Measurements from ENCODE around the gene TMEM221. TPM values are rescaled to one million over a fixed set of nuclear protein-coding genes. Genes with fewer than 3 reads are reported as not detected.
A peak's percentile ranks its signal among the peaks of the same experiment; 100 is the strongest.

The TMEM221 gene
- total RNA-seq, 1 experiment from 2014 or later, result not detected

- DNase-seq (ENCODE audit: low read depth), result peak; percentile 85
These were observed 42.2 kb downstream of the TMEM221 start for GRCh38 chr19:17406046-17406886.

DNA sequence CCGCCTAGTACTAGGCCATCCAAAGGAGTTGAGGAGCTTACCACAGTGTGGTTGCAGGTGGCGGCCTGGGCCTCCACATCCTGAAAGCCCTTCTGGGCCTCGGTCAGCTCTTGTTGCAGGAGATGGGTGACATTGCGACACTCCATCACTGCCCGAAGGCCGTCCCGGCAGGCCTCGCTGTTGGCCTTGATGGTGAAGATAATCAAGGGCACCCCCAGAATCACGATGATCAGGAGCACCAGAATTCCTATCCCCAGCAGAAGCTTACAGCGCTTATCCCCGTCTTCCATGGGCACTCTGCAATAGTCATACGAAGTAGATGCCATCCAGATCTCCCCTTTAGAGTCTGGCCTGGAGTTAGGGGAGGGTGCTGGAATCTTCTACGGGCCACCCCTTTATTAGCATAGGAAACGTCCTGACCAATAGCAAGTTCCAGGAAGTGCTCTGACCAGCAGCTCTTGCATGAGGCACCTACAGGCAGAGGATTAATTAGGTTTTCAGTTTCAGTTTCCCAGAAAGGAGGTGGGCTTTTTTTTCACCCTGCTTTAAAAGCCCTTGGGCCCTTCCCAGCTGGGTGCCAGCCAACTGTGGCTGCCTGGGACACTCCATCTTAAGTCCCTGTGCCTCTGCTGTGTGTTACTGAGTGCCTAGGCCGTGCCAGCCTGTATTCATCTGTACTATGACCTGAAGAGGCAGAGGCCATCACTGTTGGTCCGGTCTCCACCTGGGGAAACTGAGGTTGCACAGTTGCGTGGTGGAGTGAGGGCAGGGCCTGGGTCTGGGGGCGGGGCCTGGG is 43.0 kb downstream of the TMEM221 start, which contains the start of gene BST2:
TSS of gene BST2 (minus strand) at position 381 of the 796 bp plus-strand sequence. CDS start at position 326, 55 bp downstream.
- DNase-seq (ENCODE audit: low read depth), result peak; percentile 37

DNA sequence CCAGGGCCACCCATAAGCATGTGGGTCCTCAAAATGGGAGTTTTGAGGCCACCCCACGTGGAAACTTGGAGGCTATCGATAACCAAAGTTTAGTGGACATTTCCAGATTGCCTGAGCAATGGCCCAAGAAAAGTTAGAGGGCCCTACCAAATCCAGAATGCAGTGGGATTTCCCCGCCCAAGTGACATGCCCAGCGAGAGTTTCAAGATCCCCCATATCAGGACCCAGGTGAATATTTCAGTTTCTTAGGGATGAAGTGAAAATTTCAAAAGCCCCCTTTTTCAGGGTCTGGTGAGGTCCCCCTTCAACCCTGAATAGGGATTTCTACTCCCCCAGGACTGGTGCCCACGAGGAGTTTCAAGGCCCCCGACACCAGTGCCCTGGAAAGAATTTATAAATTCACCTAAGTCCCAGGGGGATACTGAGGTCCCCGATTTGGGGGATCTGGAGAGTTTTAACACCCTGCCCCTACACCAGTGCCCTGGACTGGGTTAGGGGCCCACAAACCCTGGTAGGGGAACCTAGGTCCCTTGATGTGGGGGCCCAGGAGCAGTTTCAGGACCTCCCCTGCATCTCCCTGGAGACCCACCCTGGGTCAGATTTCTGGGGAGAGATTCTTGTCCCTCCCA is 43.7 kb downstream of the TMEM221 start:
- no peak for DNase-seq (ENCODE audit: low read depth)

- DNase-seq (ENCODE audit: low read depth), result no peak
These were observed 44.5 kb downstream of the TMEM221 start for GRCh38 chr19:17404015-17404414.

DNA sequence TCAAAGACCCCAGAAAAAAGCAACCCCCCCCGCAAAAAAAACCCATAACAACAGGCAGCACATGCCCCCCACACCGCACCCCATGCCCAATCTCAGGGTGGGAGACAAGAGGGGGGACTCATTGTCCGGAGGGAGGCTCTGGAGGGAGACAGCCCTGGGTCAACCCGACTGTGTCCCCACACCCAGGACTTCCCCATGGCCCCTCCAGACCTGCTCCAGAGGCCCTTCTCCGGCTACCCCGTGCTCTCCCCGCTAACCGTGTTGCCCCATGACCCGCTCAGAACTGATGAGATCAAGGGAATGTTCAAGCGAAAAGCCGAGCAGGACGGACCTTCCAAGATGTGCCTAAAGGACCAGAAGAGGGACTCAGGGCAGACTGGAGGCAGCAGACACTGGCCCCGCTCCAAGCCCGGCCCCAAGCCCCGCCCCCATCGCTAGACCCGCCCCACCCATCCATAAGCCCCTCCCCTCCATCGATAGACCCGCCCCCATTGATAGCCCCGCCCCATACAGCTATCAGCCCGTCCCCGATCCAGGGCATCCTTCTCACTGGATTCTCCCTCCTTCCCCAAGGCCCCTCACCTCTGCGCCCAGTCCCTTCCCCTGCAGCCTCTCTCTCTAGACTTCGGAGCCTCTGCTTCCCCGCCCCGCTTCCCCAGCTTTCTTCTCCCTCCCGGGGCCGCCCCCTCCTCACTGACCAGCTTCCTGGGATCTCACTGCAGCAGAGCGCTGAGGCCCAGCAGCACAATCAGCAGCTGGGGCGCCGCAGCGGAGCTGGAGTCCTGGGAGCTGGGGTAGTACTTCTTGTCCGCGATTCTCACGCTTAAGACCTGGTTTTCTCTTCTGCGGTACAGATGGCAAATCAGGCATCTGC is 45.2 kb downstream of the TMEM221 start:
- DNase-seq (ENCODE audit: low read depth), result no peak

- no peak for DNase-seq (ENCODE audit: low read depth)
These were observed 46.8 kb downstream of the TMEM221 start for GRCh38 chr19:17401628-17402027.

- no peak for DNase-seq (ENCODE audit: low read depth)
These were observed 49.5 kb downstream of the TMEM221 start for GRCh38 chr19:17398902-17399527.

GRCh38 chr19:17394891-17395415 is 53.5 kb downstream of the TMEM221 start:
- DNase-seq (ENCODE audit: low read depth), result peak; percentile 84

DNA sequence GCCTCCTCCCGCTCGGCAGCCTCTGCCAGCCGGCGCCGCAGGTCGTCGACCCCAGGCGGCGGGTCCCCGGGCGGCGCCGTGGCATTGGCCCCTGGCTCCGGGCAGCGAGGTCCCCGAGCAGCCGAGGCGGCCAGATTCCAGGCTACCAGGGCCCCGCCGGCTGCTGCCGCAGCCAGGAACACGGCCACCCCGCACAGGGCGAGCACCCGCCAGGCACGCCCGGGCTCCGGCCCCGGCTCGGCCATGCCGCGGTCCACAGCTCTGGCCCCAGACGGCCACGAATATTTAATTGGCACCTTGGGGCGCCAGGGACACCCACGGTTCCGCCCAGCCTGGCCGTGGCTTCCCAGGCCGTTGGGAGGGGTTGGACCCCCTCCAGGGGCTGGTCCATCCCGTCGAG is 54.6 kb downstream of the TMEM221 start, which contains the start of gene CCDC194:
TSS of gene CCDC194 (minus strand) at position 283 of the 400 bp plus-strand sequence. CDS start at position 245, 38 bp downstream.
- DNase-seq (ENCODE audit: low read depth), result no peak

DNA sequence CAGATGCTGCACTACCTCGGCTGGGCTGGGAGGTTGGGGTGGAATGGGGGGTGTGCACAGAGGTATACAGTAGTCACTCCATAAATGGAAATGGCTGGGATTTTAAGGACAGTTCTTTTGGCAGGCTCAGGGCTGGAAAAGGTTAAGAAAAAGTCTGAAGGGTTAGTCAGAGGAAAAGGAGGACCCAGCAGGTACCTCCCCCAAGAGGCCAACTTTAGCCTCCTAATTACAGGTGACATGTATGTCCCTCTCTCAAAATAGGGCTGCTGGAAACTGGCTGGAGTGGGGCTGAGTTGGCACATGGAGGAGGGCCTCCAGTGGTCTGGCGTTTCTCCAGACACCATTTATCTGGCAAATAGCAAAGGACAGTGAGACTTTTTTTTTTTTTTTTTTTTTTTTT is 55.5 kb downstream of the TMEM221 start:
- DNase-seq (ENCODE audit: low read depth), result peak; percentile 40

DNA sequence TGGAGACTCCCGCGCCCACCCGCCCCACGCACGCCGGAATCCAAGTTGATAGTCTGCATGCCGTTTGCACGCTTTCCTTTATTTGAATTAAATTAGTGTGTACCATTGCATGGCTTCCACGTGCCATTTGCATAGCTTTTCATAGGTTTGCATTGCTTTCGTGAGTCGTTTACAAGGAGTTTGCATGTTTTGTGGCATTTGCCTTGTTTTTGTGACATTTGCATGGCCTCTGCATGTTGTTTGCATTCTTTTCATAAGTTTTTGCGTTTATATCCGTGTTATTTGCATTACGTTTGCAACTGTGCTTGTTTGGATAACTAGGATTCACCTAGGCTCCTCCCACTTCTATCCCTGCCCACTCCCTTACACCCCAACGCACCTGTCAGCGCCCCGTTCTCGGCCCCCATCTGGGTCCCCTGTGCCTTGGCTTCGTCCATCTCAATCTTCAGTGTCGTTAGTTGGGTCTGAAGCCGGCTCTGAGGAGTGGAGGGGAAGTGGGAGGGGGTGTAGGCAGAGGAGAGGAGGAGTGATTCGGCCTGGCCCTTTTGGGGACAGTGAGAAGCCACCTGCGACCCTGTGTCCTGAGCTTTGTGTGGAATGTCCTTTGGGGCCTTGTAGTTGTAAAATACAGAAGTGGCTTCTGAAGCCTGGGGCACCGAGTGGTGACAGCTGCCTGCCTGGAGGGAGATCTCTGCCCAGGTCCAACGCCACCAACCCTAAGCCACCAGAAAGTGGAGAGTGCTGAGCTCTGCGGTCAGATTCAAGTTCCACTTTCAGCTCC is 56.9 kb downstream of the TMEM221 start:
- DNase-seq (ENCODE audit: low read depth), result no peak

DNA sequence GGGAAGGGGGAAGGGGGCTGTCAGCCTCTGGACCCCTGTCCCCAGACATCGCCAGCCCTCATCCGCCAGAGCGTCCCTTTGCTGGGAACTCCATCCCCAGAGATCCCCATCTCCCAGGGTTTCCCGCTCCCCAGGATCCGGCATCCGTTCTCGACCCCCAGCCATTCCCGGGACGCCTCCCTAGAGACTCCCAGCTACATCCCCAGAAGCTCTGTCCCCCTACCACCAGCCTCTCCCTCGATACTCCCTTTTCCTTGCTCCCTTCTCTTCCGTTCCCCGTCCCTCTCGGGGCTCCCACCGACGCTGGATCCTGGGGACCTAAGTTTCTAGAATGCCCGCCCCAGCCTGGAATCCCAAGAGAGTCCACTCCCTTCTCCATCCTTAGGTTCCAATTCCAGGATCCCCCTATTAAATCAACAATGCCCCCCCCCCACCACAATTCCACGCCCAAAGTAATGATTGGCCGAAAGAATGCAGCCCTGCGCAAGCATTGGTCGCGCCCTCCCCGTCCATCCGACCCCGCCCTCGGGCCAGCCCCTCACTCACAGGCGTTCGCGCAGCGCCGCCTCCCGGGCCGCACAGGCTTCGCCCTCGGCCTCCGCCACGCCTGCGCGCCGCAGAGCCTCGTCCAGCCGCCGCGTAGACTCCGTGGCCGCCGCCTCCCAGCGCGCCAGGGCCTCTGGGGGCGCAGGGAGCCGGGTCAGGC is 57.6 kb downstream of the TMEM221 start:
- DNase-seq (ENCODE audit: low read depth), result peak; percentile 80

- DNase-seq (ENCODE audit: low read depth), result no peak
These were observed 58.4 kb downstream of the TMEM221 start for GRCh38 chr19:17389957-17390664.

DNA sequence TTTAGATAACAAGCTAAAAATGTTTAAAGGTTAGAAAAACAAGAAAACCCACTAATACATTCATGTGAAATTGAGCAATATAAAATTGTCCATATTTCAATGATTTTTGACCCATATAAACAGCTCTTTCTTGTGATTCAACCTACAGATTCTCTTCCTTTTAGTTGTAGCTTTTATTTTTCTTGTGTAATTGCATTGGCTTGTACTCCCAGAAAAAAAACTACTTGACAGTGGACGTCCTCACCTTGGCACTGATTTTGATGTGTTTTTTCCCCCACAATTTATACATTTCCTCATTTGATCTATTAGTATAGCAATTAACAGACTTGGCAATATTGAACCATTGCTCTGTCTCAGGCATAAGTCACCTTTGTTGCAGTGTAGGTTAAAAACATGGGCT is 59.2 kb downstream of the TMEM221 start:
- DNase-seq (ENCODE audit: low read depth), result no peak

GRCh38 chr19:17385878-17386611 is 62.4 kb downstream of the TMEM221 start:
- DNase-seq (ENCODE audit: low read depth), result peak; percentile 55

All from HT1080 (cell line).